NCI-H82 (cell line): ENCODE results near the gene SYT17.

Source experiments
- DNase-seq: peaks from one replicate; lab custom pipeline; 2025; lab: John Stamatoyannopoulos, UW

The SYT17 gene, protein sequence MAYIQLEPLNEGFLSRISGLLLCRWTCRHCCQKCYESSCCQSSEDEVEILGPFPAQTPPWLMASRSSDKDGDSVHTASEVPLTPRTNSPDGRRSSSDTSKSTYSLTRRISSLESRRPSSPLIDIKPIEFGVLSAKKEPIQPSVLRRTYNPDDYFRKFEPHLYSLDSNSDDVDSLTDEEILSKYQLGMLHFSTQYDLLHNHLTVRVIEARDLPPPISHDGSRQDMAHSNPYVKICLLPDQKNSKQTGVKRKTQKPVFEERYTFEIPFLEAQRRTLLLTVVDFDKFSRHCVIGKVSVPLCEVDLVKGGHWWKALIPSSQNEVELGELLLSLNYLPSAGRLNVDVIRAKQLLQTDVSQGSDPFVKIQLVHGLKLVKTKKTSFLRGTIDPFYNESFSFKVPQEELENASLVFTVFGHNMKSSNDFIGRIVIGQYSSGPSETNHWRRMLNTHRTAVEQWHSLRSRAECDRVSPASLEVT

DNA sequence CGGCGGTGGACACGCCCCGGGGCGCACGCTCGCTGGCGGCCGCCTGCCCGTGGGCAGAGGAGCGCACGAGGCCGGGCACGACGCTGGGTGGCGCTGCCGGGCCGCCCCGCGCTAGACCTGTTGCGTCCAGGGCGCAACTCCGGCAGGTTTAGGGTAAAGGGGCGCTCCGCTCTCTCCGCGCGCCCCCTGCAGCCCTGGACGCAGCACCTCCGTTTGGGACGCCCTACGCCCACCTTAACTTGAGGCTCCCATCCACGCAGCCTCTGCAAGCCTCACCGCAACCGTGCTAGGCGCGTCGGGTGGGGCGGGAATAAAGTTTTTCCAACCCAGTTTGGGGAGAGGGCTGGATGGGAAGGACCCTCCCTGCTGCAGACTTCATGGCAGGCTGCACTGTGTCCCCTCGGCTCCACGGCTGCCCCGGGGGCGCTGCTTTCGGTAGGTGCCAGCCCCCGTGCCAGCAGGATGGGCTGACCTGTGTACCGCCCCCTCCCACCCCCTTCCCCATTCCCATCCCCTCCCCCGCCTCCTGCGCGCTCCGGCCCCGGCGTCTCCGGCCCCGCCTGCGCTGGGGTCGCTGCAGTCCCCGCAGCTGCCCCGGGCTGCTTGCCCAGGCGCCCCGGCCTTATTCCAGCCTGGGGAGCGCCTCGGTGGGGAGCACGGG lies at the start of gene SYT17:
Gene SYT17 (plus strand): TSS at position 531 of the 661 bp plus-strand sequence. CDS start 407 bp downstream, outside the sequence.
- DNase-seq, result peak; percentile 86

DNA sequence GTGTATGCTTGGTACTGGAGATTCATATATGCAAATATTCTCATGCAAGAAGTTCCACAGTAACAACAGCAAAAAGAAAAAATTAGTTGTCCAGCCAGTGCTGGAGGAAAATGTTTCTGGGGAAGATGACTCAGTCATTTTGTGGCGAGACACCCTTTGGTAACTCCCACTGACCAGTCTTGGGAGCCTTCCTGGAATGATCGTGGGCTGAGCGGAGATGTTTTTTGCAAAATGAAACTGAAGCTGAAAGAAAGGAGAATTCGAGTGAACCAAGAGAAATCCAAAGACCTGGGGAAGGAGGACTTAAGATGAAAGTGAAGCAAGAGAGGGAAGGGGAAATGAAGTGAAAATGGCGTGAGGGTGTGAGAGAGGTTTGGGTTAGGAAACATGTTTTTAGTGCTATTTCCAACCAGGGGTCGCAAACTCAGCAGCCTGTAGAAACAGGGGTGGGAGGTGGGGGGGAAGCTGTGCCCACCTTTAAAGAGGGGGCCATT lies 49.1 kb upstream of the SYT17 start:
- DNase-seq, result no peak

DNA sequence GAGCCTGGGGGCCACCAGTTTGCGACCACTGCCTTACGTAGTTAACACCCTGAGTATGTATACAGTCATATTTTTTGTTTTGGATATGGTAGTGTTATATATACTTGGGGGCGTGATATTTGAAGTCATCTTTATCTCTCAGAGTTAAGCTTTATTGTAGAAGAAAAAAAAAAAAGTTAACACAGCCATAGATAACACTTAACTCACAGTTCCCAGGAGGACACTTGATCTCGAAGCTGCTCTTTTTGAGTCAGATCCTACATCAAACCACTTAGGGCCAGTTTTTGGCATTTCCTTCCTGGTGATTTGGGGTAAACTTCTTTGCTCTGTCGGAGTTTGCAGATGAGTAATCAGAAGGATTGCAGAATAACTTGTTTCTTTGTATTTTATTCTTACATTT lies 48.5 kb upstream of the SYT17 start:
- DNase-seq, result no peak

DNA sequence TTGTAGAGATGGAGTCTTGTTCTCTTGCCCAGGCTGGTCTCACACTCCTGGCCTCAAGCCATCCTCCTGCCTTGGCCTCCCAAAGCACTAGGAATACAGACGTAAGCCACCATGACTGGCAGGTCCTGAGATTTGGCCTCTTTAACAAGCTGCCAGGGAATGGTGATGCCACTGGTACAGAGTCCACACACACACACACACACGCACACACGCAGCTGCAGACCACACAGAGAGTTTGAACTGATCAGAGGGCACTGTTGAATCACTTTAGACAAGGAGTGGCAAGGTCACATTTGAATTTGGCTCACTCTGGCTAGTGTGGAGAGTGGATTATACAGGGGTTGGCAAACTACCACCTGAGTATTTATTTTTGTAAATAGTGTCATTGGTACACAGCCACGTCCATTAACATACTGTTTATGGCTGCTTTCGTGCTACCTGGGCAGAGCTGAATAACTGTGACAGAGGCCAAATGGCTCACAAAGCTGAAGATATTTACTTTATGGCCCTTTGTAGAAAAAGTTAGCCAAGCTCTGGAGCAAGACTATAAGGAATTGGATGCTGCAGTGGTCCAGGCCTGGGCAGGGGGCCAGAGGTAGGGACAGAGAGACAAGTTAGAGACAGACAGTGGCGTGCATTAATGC lies 44.4 kb upstream of the SYT17 start:
- no peak for DNase-seq

DNA sequence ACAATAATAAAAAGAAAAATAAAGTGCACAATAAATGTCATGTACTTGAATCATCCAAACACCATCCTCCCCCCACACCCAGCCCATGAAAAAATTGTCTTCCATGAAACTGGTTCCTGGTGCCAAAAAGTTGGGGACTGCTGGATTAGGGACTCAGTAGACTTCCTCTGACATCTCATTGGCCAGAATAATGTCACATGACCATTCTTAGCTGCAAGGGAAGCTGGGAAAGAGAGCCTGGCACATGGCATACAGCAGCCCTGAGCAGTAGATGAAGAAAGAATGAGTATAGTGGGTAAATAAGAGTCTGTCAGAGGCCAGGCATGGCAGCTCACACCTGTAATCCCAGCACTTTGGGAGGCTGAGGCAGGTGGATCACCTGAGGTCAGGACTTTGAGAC lies 41.7 kb upstream of the SYT17 start:
- no peak for DNase-seq

DNA sequence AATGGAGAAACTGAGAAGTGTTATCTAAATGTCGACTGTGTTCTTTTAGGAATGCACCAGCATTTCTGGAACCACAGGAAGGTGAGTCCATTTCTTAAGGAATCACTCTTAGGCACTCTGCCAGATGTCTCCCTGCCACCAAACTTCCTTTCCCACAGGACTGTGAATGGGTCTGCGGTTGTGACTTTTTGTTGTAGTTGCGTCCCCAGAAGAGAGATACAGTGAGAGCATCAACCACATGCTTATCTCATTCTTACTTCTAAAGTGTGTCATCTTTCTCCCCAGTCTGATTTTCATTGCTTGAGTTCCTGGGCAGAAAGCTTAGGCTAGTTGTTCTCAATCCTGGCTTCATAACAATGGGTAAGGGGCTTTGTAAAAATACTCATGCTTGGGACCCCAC lies 40.8 kb upstream of the SYT17 start:
- no peak for DNase-seq

DNA sequence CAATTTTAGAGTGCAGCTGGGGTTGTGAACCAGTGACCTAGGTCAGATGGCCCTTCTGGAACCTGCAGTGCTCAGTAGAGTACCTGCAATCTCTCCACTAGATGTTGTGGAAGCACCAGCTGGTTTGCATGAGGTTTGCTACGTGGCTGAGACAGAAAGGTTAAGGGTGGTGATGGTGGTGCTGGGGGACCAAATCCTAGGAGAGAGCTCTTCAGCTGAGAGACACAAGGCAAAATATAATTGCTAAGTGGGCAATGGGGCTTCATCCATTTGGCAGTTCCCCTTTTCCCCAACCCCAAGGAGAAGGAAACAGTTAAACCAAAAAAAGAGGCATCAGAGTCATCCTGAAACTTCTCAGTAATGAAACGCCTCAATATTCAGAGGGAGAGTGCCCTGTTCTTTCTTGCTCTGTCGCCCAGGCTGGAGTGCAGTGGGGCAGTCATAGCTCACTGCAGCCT lies 40.3 kb upstream of the SYT17 start:
- DNase-seq, result no peak

DNA sequence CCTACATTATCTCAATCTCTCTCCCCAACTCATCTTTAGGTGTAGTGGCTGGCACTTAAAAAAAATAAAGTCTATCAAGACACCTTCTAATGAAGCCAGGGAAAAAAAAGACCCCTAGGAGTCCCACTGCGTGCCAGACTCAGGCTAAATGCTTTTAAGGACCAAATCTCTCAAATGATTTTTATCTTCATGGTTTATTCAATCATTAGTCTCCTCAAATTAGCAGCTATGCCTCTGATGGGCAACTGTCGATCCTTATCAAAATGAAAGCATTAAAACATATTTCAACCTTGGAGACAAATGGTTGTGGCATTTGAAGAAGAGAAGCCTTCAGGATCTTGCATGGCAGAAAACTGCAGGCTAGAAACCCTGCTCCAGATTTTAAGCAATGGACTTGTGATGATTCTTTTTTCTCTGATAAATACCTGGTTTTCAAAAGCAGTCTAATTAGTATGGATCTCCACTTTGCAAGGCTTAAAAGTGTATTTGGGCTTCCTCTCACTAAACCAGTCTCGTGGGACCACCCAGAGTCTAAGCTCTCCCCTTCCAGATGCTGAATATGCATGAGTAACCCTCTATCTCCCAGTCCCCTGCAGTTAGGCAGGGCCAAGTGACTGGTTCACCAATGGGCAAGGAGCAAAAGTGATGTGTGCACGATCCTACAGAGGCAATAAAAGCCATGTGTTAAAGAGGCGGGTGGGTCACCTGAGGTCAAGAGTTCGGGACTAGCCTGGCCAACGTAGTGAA lies 39.4 kb upstream of the SYT17 start:
- DNase-seq, result peak; percentile 60

DNA sequence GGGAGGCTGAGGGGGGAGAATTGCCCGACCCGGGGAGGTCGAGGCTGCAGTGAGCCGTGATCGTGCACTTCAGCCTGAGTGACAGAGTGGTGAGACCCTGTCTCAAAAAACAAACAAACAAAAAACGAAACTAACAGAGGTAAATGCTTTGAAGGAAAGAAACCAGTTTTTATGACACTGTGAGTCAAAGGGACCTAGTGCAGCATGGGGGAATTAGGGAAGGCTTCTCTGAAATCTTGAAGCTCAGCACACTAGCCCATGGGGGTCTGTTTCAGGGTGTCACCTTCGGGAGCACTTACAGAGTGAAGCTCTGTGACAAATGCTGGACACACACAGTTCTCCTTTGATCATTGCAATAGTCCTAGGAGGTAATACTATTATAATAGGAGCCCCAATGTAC lies 37.7 kb upstream of the SYT17 start:
- no peak for DNase-seq

DNA sequence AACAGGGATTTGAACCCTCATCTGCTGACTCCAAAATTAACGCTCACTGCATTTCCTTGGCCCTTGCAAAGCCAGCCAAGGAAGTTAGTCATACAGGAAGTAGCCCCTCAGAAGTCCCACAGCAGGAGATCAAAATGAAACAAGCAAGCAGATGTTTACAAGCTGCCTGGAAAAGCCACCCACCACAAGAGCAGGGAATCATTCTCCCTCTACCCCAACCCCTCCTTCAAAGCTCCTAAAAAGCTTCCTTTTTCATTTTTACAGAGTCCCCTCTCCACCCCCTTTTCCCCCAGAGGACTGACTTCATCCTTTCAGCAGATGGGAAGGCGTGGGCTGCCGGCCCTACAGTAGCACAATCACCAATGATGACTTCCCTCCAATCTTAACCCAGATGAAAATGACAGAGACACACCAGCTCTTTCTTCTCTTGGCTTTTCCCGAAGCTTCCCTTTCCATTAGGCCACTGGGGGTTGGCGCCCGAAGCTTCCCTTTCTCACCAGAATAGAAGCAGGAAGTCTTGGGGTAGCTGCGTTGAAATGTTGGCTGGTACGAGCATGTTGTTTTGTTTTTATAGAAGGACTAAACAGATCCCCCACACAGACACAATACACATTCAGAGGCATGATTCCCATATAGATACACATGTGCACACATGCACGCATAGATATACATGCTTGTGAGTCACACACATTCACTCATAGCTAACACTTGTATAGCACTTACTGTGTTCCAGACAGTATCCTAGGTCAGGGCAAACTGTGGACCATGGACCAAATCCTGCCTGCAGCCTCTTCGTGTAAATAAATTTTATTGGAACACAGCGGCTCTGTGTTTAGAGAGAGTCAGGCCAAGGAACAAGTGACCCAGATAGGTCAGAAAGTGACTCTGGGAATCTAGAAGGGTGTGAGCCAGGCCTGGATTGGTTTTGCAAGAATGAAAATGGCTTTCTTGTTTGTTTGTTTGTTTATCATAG lies 36.9 kb upstream of the SYT17 start:
- peak; percentile 67 for DNase-seq

DNA sequence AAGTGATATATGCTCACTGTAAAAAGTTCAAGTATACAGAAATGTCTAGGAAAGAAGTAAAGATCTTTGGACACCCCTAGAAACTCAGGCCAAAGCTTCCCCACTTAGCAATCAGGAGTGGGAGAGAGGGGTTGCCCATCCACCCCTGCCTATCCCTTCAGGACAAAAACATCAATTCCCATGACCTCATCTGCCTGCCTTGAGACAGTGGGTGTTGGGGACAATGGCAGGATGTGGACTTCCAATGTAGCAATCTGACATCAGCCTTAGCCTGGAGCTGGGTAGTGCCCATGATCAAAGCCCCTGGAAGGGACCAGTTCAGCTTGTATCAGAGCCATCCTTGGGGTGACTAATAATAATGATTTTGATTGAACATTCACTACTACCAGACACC lies 36.2 kb upstream of the SYT17 start:
- DNase-seq, result no peak

DNA sequence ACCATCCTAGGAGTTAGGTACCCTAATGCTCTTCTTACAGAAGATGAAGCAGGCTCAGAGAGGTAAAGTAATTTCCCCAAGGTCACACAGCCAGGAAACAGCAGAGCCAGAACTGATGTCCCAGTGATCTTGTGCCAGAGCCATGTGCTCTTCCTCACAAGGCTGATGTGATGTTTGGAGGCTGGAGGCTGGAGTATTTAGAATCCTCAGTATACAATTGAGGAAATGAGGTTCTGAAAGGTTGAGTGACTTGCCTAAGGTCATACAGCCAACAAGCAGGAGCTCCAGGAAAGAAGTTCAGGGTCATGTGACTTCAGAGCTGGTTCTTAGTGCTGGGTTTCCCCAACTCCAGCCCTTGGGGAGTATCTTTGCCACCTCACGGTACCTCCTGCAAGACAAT lies 35.8 kb upstream of the SYT17 start:
- peak; percentile 38 for DNase-seq

DNA sequence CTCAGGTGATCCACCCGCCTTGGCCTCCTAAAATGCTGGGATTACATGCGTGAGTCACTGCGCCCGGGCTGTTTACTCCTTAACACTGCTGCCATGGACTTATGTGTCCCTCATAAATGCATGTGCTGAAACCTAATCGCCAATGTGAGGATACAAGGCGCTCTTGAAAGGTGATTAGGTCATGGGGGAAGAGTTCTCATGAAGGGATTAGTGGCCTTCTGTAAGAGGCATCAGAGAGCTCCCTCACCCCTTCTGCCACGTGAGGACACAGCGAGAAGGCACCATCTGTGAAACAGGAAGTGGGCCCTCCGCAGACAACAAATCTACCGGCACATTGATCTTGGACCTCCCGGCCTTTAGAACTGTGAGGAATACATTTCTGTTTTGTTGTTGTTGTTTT lies 35.1 kb upstream of the SYT17 start:
- peak; percentile 99 for DNase-seq

DNA sequence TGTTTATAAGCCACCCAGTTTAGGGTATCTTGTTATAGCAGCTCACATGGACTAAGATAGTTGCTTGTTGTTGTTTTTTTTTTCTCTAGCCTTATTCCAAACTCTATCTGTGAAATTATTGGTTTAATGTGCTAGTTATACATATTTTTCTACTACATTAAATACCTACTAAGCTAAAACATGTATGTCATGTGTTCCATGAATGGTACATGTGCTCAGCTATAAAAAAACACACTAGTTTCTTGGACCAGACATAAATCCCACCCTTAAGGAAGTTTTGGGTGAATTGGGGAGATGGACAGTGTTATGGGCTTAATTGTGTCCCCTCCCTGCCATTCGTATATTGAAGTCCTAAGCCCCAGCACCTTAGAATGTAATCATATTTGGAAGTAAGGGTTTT lies 34.4 kb upstream of the SYT17 start:
- no peak for DNase-seq

DNA sequence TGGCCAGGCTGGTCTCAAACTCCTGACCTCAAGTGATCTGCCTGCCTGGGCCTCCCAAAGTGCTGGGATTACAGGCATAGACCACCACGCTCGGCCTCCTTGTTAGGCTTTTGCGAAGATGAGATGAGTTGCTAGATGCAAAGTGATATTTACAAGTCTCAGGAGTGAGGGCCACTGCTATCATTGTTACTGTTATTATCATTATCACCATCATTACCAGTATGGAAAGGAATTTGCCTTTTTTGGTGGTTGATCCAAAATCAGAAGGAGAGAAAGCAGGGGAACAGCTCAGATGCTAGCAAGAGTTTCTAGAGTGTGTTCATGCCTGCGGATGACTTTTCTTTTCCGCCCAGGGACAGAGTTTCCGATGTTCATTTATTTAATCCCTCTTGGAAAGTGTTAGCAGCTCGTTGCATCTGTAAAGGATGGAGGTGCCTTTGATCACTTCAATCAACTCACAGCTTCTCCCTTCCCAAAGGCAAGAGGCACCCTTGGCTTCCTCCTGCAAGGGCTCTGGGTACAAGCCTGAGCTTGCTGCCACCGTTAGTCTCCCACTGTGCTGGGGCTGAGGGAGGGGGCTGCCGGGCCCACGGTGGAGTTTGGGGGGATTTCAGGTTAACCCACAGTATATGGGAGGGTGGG lies 32.7 kb upstream of the SYT17 start:
- DNase-seq, result no peak

DNA sequence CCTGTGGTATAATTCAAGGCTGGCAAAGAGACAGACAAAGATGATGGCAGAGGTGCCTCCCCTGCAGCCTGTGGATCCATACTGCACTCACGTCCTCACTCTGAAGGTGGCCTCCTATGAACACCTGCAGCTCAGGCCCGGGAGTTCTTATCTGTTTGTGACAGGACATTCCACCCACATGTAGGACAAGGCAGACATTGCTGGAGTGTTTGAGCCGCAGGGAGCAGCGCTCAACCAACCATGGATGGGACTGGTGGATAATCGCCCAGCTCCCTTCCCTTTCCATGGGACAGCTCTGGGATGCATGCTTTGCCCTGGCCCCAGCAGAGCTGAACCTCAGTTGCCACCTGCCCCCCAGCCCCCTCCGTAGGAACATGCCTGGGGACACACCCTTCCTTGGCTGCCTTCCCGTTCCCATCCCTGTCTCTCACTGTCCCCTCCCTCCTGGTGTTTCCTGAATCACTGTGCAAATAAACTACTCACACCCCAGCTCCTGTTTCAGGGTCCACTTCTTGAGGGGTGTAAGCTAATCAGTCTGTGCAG lies 32.1 kb upstream of the SYT17 start:
- DNase-seq, result no peak

DNA sequence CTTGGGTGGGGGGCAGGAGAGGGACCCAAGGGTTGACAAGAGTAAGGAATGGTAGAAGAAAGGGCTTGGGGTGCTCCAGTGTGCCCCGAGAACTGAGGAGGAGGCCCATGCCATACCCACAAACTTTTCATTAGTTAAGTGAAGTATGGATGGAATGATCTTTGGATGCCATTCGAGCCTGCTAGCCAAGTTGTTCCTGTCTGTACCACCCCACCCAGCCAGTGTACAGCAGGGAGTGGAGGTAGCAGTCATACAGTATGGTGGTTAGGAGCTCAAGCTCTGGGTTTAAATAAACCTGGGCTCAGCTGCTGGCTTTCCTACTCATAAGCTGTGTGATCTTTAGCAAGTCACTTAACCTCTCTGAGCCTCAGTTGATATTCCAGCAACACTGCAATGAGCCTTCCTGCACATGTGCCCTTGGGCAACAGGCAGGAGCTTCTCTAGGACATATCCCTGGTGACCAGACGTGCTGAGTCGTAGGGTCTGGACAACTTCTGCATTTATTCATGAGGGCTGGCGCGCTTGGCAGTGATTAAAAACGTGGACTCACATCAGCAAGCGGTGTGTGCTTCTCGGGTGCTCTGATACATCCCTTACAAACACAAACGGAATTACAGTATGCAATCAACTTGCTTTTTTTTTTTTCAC lies 31.4 kb upstream of the SYT17 start:
- DNase-seq, result no peak

DNA sequence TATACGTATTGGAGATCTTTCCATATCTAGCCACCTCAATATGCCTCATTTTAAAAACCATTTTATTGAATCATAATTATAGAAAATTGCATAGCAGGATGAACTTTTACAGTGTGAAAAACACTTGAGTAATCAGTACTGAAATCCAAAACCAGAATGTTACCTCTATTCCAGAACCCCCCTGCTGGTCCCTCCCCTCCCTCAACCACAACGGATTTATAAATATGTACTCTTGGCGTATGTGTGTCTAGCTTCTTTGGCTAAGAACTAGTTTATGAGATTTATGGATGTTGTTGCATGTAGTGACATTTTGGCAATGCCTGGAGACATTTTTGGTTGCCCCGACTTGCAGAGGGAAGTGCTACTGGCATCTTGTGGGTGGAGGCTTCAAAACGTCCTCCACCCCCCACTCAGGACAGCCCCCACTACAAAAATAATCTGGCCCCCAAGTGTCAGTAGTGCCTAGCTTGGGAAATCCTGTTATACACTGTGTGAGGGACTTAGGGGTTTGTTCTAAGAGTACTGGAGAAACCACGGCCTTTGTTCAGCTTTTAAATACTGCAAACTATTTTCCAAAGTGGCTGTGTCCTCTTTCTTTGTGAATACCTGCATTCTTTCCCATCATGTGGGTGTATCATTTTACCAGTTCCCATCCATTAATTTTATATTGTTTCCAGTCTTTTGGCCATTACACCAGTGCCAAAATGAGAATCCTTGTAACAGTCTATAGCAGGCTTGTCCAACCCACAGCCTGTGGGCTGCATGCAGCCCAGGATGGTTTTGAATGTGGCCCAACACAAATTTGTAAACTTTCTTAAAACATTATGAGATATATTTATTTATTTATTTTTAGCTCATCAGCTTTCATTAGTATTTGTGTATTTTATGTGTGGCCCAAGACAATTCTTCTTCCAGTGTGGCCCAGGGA lies 30.6 kb upstream of the SYT17 start:
- peak; percentile 50 for DNase-seq
